Measurements from ENCODE around the gene HSD17B2.

Gene HSD17B2

GRCh38 chr16:82047374-82047773 lies 12.3 kb downstream of the HSD17B2 start:
- no peak for DNase-seq (ENCODE audit: low read depth in 2 of 2, low spot score in 1 of 2)

DNA sequence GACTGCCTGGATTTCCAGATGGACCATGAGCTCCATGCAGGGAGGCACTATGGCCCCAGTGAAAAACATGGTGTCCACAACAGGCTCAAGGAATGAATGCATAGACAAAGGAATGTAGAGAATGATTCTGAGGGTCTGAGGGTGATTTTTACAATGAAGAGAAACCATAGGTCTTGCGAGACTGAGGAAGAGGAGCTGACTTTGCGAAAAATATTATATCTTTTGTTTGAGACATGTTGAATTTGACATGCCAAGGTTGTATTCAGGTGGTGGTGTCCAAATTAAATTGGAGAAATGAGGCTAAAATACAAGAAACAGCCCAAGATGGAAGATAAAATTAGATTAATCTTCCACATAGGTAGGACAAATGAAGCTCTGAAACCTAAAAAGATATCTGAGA lies 12.7 kb downstream of the HSD17B2 start:
- DNase-seq (ENCODE audit: low read depth in 2 of 2, low spot score in 1 of 2), result no peak

GRCh38 chr16:82049484-82049883 lies 14.4 kb downstream of the HSD17B2 start:
- DNase-seq (ENCODE audit: low read depth in 2 of 2, low spot score in 1 of 2), result no peak

DNA sequence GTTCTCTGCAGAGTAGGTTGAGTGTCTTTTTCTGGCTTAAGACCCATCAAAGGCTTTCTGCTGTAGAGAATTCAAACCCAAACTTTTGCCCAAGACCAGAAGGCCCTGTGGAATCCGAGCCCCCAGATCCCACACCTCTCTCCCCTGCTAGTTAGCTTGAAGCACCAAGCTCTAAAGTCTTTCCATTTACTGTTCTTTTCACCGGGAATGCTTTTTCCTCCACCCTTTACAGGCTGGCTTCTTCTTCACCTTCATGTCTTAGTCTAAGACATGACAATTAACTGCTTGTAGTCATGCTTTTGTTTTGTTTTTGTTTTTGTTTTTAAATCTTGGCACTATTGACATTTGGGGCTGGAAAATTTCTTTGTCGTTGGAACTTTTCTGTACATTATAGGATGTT lies 15.5 kb downstream of the HSD17B2 start:
- no peak for DNase-seq (ENCODE audit: low read depth in 2 of 2, low spot score in 1 of 2)

- DNase-seq (ENCODE audit: low read depth in 2 of 2, low spot score in 1 of 2), result no peak
Observed at GRCh38 chr16:82050909-82051357, 15.9 kb downstream of the HSD17B2 start.

DNA sequence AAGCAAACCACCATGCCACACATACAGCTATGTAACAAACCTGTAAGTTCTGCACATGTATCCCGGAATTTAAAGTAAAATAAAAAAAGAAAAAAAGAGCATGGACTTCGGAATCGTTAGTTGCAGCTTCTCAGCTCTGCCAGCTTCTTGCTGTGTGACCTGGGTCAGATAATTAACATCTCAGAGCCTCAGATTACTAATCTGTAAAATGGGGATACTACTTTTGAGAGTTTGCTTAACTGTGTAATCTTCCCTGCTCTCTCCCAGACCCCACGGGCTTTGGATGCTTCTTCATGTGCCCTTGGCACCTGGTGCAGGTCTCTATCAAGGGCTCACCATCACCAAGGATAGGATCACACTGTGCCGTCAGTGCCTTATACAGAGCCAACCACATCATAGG lies 16.6 kb downstream of the HSD17B2 start:
- DNase-seq (ENCODE audit: low read depth in 2 of 2, low spot score in 1 of 2), result no peak

- DNase-seq (ENCODE audit: low read depth in 2 of 2, low spot score in 1 of 2), result no peak
Observed at GRCh38 chr16:82055117-82055516, 20.1 kb downstream of the HSD17B2 start.

- DNase-seq (ENCODE audit: low read depth in 2 of 2, low spot score in 1 of 2), result no peak
Observed at GRCh38 chr16:82055728-82056549, 20.9 kb downstream of the HSD17B2 start.

GRCh38 chr16:82056550-82056896 lies 21.5 kb downstream of the HSD17B2 start:
- no peak for DNase-seq (ENCODE audit: low read depth in 2 of 2, low spot score in 1 of 2)

DNA sequence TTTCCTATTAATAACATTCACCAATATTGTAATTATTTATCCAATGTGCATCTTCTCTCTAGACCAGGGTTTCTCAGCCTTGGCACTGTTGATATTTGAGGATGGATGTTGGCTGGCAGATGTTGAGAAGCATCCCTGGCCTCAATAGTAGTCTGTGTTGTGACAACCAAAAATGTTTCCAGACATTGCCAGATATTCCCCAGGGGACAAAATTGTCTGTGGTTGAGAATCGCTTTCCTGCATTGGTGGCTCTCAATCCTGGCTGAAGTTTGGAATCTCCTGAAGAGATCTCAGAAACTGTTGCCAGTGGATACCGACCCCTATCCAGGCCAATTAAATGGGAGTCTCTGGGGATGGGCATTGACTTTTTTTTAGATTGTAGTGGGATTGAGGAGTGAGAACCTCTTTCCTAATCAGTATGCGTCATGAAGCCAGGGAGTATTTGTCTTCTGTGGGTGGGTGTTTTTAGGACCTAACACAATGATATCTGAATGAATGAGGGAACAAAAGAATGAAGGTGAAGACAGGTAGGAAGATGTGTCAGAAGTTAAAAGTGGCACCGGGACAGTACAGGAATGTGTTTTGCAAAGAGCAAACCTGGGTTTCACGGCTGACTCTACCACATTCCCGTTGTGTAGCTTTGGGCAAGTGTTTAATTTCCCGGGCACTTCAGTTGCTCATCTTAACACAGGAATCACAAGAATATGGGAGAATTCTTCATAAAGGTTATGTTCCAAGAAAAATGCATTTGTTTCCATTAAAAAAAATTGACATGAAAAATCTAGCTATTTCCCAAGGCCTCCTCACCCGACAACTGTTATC lies 24.3 kb downstream of the HSD17B2 start:
- DNase-seq (ENCODE audit: low read depth in 2 of 2, low spot score in 1 of 2), result no peak

- DNase-seq (ENCODE audit: low read depth in 2 of 2, low spot score in 1 of 2), result no peak
Observed at GRCh38 chr16:82059983-82060421, 24.9 kb downstream of the HSD17B2 start.

DNA sequence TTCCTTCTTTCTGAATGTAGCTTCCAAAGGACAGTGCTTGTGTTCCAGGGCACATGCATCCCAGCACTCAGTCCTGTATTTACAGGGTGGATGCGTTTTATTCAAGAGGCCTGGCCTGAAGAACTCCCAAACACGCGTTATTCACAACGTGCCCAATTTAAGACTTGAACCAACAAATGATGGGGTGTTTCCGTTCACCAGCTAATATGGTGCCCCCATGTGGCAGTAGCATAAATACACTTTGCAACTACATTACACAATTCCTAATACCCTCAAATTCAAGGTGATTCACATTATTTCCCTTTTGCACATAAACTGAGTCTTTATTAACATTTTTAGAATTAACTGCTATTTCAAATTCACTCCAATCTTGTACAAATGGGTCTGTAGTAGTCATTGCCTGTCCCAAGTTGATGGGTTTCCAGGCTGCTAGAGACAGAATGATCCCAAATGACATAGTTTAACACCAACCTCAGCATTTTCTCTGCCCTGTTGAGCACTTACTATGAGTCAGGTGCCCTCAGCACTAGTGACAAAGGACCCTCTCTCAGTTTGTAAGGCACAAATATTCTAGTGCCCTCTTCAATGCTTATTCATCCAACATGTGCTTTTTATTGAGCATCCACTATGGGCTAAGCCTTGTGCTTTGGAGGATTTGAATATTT lies 26.9 kb downstream of the HSD17B2 start:
- no peak for DNase-seq (ENCODE audit: low read depth in 2 of 2, low spot score in 1 of 2)

- no peak for DNase-seq (ENCODE audit: low read depth in 2 of 2, low spot score in 1 of 2)
Observed at GRCh38 chr16:82062645-82063058, 27.6 kb downstream of the HSD17B2 start.

- DNase-seq (ENCODE audit: low read depth in 2 of 2, low spot score in 1 of 2), result no peak
Observed at GRCh38 chr16:82063456-82064082, 28.5 kb downstream of the HSD17B2 start.

DNA sequence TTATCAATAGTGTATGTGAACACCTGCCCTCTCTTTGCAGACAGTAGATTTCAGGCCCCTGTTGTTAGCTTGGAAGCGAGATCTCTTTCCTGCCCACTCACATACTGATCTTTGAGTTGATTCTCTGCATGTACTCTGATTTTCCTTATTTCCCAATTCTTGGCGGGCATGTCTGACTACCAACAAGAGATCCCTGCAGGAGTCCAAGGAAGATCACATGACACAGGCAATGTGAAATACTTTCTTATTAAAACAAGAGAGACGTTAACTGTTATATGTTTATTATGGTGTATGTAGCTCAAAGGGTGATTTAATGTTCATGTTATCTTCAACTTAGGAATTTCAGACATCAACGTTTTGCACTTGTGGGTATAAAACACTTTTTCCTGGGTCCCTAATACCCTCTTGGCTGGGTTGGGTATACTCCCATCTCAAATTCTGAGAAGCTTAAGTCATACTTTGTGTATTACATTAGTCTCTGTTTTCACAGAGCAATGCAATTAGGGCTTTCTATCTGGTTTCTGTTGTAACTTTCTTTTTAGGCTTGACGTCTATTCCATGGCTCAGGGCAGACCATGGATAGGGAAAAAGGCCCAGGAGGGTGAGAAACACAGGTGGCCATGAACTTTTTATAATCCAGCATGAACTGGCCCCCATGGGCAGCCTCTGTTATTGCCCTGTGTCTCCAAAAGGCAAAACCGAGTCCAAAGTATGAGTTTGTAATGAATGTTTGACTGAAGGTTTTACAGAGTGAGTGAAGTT lies 32.2 kb downstream of the HSD17B2 start:
- no peak for DNase-seq (ENCODE audit: low read depth in 2 of 2, low spot score in 1 of 2)

GRCh38 chr16:82067804-82068325 lies 32.8 kb downstream of the HSD17B2 start:
- no peak for DNase-seq (ENCODE audit: low read depth in 2 of 2, low spot score in 1 of 2)

DNA sequence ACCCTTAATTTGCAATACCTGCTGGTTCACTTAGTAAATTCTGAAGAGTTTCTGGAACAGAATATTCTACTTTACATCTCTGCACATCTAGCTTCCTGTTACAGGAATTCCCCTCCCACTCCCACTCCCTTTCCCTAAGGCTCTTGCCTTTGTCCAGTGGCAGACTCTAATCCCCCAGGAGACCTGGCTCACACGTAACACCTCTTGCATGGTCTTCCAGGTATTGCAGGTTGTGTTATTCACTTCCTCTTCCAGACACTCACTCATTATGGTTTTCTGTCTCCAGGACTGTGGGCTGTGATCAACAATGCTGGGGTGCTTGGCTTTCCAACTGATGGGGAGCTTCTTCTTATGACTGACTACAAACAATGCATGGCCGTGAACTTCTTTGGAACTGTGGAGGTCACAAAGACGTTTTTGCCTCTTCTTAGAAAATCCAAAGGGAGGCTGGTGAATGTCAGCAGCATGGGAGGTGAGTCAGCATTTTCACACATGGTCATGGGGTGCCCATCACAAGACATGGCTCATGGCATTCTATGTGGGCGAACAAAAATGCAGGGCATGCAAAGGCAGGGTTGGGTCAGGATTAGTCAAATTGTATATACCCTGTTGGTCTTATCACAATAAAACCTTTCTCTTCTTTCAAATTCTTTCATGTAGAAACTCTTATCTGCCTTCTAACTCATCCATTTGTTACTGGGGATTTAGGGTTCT lies 35.8 kb downstream of the HSD17B2 start:
- DNase-seq (ENCODE audit: low read depth in 2 of 2, low spot score in 1 of 2), result no peak

DNA sequence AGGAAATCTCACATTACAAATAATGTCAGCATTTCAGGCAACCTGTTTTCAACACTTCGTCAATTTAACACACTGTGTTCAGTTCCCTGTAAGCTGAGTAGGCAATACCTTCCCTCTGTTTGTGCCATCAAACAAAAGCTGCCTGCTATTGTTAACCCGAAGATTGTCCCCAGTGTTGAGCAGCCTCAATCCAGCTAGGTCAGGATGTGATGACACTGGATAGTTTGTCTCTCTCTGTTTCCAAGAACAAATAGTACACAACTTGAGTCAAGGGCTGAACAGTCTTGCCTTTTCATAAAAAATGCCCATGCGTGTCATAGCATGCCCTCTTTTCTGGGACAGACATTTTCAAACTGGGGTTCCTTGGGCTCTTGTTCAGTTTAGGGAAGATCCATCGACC lies 36.4 kb downstream of the HSD17B2 start:
- DNase-seq (ENCODE audit: low read depth in 2 of 2, low spot score in 1 of 2), result no peak

GRCh38 chr16:82072313-82072712 lies 37.3 kb downstream of the HSD17B2 start:
- no peak for DNase-seq (ENCODE audit: low read depth in 2 of 2, low spot score in 1 of 2)
